ENCODE data around the gene CYP4A22.
"Not testable (repeated sequence)": the region's sequence is repeated elsewhere in the genome, so short reads cannot be mapped to it uniquely, and the experiment has no call there.

CYP4A22 gene

DNA sequence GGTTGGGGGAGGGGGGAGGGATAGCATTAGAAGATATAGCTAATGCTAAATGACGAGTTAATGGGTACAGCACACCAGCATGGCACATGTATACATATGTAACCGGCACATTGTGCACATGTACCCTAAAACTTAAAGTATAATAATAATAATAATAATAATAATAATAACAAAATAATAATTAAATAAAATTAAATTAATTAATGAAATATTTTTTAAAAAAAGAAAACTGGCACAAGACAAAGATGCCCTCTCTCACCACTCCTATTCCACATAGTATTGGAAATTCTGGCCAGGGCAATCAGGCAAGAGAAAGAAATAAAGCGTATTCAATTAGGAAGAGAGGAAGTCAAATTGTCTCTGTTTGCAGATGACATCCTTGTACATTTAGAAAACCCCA, 20.7 kb downstream of the CYP4A22 start:
- not testable (repeated sequence) for DNase-seq

DNA sequence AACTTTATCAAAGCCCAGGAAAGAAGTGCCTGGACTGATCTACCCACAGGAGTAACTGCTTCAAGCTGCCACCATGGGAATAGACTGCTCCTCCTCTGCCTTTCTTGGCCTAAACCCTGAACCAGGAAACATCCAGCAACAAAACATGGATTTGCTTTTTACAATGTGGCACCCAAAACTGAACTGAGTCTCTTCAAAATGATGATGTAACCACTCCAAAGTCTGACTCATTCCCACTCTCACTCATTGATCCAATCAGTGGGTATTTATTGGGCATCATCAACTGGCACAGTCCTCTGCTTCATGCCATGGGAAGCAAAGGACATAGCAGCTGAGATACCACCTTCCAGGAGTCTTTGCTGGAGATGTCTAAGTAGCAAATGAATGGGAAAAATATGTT, 23.5 kb downstream of the CYP4A22 start:
- DNase-seq: no peak

DNA sequence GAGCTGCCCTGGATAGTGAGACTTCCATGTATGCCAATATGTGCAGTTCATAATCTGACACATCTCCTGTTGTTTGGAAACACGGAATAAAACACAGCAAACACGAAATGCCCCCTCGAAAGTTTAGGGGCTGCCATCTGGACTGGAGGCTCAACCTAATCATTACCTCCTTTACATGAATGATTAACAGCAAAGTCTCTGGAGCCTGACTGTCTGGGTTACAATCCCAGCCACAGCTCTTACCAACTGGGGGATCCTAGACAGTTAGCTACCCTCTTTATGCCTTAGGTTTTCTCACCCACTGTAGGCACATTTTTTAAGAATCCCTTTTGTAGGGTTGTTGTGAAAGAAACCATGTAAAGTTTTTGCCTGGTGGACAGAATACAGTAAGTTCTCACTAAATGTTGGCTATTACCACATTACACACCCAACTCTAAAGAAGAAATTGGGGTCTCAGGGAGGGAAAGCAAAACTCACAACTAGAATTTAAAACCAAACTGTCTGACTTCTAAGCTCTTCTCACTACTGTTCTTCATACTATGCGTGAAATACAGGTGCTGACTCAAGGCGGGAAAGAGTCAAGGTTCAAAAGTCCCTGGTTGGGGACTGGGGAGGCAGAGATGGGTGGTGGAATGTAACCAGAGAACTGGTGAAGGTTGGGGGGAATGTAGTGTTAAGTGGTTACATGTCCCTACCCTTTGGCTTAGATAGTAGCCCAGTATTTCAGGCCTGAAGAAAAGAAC, 24.2 kb downstream of the CYP4A22 start:
- no peak for DNase-seq

DNA sequence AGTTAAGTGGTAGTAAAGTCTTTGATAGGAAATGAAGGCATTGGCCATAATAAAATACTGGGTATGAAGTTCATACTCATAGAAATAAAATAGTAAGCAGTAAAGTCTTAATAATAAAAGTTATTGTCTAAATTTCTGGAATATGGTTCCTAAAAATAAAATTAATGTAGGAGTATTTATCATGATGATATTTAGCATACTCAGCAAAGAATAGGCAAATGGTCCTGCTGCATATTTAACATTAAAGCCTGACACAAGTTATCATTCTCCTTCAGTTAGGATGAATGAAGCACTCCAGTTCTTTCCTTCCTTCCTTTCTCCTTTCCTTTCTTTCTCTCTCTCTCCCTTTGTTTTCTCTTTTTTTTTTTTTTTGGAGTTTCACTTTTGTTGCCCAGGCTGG, 27.3 kb downstream of the CYP4A22 start:
- no peak for DNase-seq

DNA sequence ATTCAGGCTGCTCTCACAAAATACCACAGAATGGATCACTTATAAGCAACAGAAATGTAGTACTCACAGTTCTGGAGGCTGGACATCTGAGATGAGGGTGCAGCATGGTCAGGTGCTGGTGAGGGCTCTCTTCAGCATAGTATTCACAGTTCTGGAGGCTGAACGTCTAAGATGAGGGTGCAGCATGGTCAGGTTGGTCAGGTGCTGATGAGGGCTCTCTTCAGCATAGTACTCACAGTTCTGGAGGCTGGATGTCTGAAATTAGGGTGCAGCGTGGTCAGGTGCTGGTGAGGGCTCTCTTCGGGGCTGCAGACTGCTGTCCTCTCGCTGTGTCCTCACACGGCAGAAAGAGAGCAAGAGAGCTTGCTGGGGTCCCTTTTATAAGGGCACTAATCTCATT, 35.5 kb downstream of the CYP4A22 start:
- DNase-seq: no peak

DNA sequence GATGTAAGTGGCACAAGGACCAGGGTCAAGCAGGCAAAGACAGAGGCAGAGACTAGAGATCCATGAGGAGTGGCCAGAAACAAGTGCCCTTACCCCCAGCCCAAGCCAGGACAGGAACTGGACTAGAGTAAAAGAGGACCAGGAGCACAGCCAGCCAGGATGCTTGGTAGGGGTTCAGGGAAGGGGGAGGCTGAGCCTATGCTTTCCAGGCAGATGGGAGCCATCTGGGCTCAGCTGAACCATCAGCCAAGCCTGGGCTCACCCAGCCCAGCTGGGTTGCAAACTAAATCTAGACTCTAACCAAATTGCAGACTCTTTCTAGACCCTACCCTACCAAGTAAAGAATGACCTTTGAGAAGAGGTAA, 37.4 kb downstream of the CYP4A22 start:
- DNase-seq: no peak

DNA sequence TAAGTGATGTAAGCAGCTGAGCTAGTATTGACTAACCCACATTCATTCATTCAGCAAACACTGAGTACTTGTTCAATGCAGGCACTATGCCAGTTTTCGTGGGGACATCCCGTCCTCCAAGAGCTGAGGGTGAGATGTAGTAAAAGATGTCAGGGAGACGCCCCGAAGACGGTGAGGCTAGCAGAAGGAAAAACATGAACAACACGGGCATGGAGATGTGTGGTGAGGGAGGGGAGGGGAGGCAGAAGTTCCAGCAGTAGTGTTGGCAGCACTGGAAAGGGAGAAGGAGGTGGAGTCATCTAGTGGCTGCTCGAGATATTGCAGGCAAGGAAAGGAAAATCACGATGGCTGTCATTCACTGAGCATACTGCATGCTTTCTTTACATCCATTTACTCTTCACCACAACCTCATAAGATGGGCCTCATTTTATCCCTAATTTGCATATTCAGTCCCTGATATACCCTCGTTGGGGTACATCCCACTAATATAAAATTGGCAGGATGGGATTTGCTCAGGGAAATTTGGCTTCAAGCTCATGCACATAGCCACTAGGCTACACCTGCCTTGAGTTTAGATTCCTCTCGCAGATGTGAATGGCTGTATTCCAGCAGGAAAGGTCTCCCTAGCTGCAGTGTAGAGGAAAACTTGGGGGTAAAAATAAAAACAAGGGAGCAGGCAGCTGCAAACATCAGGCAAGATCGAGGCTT, 38.1 kb downstream of the CYP4A22 start:
- DNase-seq: peak; percentile 52

DNA sequence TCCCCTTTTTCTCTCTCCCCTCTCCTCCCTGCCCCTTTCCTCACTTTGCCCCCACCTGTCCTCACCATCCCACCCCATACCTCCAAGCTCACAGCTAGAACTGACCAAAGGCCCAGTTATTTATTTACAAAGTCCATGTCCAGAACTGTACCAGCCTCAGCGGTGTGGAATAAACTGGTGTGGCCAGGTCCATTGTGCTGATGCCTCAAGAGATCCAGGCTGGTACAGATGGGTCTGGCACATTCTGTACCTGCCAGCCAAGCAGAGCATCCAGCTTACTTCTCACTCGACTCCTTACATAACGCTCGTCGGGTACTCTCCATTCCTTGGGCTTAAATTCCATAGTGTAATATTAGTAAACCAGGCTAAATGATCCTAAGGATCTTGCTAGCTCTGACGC, 40.8 kb downstream of the CYP4A22 start:
- no peak for DNase-seq

DNA sequence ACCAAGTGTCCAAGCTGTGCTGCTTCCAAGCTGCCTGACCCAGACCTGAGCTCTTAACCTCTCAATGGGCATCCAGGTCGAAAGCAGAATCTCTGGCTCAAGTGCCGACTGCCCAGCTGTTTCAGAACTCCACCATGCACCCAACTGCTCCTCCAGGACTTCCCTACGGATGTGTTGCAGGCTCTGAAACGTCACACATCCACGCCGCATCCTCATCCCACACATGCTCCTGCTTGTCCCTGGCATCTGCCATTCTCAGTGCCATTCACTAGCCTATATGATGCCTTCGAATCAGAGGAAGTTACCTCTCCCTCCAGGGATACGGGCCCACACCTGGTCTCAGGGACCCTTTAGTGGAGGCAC, 41.4 kb downstream of the CYP4A22 start:
- DNase-seq: no peak

DNA sequence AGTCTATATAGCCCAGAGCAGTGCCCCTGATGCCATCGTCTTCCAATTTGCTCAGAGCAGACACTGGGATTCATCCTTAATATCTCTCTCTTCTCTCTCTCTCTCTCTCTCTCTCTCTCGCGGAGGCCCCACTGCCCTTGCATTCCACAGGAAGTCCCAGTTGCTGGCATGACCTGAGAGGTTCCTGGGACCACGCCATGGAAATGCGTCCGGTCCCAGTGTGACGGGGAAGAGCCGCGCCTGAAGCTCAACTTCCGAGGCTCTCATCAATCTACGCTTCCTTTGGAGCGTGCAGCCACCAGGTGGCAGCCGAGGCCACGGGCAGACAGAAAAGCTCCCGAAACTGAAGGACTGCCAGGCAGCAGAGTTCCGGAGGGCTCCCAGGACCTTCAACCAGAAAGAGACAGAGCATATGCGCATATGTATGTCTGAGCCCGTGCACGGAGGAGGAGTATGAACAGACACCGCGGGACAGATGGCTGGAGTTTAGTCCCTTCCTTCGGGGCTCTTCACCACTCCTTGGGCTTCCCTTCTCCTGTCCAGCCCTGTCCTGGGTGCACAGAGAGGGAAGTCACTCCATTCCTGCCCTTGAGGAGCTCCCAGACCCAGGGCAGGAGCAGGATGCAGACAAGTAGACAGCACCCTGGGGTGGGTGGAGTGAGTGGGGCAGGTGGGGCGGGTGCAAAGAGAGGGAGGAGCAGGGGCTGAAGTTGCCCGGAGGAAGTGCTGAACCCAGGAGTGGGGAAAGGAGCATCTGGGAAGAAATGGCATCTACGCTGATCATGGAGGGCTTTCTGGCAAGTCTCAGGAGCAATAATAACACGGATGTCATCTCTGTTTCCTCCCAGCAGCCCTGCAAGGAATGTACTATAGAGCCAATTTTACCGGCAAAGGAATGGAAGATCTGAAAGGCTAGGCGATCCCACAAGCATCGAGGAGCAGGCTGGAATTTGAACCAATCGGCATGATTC, 42.1 kb downstream of the CYP4A22 start:
- peak; percentile 95 for DNase-seq

DNA sequence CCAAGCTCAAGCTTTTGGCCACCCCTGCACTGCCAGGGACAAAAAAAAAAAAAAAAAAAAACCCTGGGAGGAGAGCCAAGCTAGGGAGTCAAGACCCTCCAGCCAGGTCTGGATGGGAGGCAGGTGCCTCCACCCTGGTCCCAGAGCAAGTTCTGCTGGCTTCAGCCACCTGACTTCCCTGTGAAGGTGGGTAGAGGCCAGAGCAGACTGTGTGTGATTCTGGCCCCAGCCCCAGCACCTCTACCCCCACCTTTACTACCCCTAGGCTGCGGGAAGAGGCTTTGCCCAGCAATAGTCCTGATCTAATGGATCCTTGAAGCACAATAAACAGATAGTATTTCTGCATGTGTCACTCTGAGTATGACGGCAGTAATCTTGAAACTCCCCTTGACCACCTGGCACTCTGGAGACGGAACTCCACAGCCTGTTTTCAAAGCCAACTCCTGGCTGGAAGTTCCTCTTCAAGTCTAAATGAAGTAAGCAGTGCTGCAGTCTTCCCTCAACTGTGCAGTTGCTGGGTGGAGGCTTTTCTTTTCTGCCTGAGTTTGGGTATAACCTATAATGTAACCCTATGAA, 42.8 kb downstream of the CYP4A22 start:
- DNase-seq: no peak

DNA sequence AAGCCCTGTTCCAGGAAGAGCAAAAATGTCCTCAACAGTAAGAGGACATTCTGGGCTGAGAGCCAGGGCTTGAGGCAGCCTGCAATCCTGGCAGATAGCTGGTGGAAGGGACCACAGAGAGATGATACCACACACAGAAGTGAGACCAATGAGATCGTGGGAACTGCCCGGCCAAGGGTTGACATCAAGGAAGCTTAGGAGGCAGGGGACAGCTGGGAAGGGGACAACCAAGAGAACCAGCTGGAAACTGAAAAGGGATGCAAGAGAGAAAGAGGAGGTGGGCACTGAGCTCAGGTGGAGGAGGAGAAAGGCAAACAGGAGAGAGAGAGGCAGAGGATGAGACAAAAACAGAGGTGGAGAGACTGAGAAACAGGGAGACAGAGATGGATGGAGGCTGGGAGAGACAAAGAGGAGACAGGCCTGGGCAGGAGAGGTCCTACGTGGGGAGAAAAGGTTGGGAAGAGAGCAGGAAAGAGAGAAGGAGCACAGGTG, 43.4 kb downstream of the CYP4A22 start:
- no peak for DNase-seq

DNA sequence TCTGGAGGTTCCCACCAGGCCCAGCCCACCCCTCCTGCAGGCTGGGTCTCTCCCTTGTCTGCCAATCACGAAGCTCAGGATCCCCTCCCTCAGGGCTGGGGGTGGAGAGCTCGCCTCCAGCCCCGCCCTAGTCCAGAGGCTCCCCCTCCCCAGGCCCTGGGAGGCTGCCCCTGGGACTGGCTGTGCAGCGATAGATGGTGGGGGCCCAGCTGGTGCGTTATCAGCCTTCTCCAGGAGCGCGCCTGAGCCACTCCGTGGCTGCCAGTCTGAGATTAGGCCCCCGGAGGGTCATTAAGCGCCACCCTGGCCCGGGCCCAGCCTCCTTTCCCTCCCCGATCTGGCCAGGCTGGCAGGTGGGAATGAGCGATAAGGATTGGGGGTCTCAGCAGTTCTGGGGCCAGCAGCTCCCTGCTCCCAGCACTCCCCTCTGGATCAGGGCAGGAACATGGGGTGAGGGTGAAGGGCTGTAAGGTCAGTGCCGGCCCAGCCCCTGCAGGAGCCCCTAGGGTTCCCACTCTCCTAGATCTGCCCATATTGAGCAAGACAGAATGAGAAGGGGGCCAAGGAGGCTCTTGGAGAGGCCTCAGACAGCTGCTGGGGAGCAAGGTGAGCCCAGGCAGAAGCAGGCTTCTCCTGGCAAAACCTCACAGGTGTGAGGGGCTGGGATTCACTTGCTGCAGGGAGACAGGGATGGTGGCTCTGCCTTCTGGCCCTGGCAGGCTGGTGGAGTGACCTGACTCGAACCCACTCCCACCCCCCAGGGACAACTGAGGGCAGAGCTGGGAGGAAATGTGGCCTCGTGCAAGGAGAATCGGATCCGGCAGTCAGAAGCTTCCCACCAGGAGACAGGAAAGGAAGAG, 44.1 kb downstream of the CYP4A22 start:
- DNase-seq: no peak

DNA sequence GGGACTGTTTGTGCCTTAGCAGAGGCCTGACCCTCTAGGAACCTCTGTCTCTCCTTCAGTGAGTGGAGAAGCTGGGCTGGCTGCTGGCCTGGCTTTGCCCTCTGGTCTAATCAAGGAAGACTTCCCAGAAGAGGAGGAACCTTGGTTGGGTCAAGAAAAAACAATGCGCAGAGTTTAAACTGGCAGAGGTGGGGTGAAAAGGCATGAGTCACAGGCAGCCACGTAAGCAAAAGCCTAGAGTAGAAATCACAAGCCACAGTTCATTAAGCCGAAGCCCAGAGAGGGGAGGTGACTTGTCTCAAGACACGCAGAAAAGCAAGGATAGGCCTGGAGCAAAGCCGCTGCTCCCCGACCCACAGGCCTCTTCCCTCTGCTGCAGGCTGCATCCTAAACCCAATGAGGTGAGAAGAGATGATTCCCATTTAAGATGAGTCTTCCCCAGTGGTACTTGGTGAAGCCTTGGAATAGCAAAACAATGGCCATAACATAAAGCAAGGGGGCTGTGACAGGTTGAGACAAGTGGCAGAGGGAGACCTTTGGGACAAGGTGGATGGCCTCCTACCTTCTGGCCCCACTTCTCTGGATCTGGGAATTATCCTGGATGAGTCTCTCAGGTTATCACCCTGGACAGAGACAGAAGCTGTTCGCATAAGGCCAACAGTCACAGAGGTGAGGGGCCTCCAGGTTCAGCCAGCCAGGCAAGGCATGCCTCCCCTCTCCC, 44.9 kb downstream of the CYP4A22 start:
- DNase-seq: no peak

DNA sequence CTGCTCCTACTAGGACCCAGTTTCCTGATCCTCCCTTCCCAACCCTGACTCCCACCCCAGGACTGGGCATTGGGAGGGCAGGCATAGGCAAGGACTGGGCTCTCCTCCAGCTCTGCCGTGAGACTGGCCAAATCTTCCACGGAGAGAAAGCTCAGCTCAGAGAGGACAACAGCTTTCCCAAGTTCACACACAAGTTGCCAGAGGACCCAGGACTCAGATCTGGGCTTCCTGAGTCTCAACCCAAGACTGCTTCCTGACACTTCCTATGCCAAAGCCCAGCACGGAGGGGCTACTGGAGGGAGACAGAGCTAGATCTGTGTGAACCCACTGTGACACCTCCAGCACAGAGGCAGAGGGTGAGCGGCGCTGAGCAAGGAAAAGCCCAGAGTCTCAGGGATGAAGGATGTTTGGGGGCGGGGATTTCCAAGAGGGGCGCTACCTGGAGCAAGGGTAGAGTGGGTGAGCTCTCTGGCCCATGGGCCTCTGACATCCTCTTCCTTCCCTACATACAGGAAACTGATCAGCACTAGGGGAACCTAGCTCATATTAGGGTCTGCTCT, 45.5 kb downstream of the CYP4A22 start:
- DNase-seq: no peak

DNA sequence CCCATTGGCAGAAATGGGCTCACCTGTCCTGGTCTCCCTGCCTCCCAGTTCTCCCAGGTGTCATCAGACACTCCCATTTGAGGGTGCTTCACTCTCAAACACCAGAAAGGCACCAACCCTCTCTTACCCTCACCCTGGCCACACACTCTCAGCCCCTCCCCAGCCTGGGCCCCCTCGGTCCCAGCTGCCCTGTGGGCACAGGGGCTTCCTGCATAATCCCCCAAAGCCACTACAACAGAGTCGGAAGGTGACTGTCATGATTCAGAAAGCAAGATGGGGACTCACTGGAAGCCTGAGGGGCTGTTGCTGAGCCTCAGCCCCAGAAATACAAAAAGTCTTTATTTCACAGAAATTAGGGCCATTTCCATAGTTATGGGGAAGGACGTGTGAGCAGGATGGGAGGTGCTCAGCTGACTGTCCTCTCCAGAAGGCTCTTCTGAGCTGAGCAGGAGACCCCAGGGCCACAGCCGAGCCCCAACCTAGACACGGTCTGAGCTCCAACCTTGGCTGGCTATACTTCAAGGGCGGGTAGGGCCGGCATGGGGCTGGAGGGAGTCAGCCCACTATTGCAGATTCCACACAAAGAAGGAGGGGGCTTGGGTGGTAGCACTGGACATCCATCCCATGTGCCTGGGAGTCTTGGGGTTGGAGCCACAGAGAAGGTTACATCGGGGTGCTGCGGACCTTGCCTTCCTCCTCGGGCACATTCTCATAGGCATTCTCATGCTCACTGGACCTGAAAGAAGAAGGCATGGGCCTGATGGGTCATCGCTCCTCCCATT, 46.3 kb downstream of the CYP4A22 start:
- DNase-seq: no peak

DNA sequence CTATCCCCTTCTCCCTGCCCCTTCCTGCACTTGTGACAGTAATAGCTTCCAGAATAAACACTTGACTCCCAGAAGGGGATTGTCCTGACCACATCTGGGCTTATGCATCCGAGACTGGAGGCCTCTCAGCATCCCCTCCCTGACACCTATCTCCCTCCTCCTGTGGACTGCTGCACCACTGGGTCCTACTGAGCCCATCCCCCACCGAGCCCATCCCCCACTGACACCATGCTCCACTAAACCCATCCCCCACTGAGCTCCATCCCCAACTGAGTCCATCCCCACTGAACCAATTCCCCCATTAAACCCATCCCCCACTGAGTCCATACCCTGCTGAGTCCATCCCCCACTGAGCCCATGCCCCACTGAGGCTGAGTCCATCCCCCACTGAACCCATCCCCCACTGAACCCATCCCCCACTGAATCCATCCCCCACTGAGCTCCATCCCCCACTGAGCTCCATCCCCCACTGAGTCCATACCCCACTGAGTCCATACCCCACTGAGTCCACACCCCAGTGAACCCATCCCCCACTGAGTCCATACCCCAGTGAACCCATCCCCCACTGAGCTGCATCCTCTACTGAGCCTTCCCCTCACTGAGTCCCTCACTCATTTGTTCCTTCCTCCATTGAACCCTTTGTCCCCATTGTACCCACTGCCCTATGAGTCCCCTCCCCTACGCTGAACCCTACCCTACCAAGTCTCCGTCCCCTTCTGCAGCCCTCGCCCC, 47.0 kb downstream of the CYP4A22 start:
- no peak for DNase-seq

DNA sequence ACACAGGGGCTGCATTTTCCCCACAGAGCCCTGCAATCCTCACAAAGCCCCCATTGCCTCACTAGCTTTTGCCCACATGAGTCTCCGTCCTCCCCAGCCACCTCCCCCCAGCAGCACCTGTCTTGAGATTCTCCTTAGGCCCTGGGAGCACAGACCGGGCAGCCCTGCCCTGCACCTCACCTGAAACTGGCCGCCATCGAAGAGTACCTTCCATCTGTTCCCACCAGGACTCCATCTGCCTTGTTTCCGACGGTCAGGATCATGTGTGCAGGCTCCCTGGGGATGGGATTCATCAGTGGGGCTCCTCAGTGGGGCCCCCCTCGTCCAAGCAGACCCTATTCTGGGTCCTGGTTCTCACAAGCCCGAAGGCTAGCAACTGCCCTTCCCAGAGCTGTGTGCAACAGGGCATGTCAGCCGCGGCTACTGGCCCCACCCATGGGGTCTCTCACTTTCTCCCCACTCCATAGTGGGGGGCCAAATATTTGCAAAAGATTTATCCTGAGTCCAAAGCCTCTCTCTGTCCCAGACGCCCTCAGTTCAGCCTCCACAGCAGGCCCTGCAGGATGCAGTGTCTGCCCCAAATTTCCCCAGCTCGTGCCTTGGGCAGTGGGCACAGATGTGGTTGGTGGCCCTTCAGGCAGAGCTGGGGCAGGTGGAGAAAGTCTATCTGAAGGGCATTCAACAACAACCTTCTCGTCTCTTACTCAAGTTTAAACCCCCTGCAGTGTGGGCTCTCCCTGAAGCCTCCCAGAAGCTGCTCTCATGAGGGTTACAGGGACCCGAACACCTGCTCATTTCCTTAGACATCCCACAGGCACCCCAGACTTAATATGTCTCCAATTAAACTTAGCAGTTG, 47.8 kb downstream of the CYP4A22 start:
- DNase-seq: no peak
